SK-N-SH (cell line): ENCODE data around the gene RABL2B.

ENCODE experiments used
- GATA2 ChIP-seq: sonication (generic); formaldehyde crosslinking; IDR thresholded peaks from 2 replicates; pipeline ENCODE4 v1.5.0; 2020; ENCODE audit warnings: mild to moderate bottlenecking, missing genetic modification reagents
- RCOR1 ChIP-seq: fragments of 150-350 bp; IDR thresholded peaks from 2 replicates; pipeline ENCODE4 v1.6.1; 2017; ENCODE audit warnings: antibody characterized with exemption, low read length
- SIN3A ChIP-seq: IDR thresholded peaks from 2 replicates; pipeline ENCODE4 v1.6.1; 2012; ENCODE audit warnings: low read depth, mild to moderate bottlenecking, low read length, moderate library complexity, borderline replicate concordance
- TCF12 ChIP-seq: IDR thresholded peaks from 2 replicates; pipeline ENCODE4 v1.4.0; 2012
- TF ChIP-seq, protein P1 (sequence below): fragments of 200-600 bp; sonication (generic); IDR thresholded peaks from 2 replicates; pipeline ENCODE4 v1.6.1; 2017; ENCODE audit warnings: antibody characterized with exemption, mild to moderate bottlenecking, moderate library complexity
- TF ChIP-seq, protein P2 (sequence below): IDR thresholded peaks from 2 replicates; pipeline ENCODE4 v1.6.1; 2012; ENCODE audit warnings: mild to moderate bottlenecking, low read depth, low read length, moderate library complexity
- TF ChIP-seq, protein P3 (sequence below): IDR thresholded peaks from 2 replicates; pipeline ENCODE4 v1.4.0; 2012; ENCODE audit warnings: low read depth

GRCh38 chr22:50720301-50721256, 62.9 kb downstream of the RABL2B start:
- TF ChIP-seq, protein P1, sequence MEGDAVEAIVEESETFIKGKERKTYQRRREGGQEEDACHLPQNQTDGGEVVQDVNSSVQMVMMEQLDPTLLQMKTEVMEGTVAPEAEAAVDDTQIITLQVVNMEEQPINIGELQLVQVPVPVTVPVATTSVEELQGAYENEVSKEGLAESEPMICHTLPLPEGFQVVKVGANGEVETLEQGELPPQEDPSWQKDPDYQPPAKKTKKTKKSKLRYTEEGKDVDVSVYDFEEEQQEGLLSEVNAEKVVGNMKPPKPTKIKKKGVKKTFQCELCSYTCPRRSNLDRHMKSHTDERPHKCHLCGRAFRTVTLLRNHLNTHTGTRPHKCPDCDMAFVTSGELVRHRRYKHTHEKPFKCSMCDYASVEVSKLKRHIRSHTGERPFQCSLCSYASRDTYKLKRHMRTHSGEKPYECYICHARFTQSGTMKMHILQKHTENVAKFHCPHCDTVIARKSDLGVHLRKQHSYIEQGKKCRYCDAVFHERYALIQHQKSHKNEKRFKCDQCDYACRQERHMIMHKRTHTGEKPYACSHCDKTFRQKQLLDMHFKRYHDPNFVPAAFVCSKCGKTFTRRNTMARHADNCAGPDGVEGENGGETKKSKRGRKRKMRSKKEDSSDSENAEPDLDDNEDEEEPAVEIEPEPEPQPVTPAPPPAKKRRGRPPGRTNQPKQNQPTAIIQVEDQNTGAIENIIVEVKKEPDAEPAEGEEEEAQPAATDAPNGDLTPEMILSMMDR: no peak
- TF ChIP-seq, protein P2, sequence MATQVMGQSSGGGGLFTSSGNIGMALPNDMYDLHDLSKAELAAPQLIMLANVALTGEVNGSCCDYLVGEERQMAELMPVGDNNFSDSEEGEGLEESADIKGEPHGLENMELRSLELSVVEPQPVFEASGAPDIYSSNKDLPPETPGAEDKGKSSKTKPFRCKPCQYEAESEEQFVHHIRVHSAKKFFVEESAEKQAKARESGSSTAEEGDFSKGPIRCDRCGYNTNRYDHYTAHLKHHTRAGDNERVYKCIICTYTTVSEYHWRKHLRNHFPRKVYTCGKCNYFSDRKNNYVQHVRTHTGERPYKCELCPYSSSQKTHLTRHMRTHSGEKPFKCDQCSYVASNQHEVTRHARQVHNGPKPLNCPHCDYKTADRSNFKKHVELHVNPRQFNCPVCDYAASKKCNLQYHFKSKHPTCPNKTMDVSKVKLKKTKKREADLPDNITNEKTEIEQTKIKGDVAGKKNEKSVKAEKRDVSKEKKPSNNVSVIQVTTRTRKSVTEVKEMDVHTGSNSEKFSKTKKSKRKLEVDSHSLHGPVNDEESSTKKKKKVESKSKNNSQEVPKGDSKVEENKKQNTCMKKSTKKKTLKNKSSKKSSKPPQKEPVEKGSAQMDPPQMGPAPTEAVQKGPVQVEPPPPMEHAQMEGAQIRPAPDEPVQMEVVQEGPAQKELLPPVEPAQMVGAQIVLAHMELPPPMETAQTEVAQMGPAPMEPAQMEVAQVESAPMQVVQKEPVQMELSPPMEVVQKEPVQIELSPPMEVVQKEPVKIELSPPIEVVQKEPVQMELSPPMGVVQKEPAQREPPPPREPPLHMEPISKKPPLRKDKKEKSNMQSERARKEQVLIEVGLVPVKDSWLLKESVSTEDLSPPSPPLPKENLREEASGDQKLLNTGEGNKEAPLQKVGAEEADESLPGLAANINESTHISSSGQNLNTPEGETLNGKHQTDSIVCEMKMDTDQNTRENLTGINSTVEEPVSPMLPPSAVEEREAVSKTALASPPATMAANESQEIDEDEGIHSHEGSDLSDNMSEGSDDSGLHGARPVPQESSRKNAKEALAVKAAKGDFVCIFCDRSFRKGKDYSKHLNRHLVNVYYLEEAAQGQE: no peak
- TF ChIP-seq SIN3A (no peak), GATA2 (no peak), RCOR1 (no peak), TCF12 (no peak)
- TF ChIP-seq, protein P3, sequence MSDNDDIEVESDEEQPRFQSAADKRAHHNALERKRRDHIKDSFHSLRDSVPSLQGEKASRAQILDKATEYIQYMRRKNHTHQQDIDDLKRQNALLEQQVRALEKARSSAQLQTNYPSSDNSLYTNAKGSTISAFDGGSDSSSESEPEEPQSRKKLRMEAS: no peak
